Measurements from ENCODE around the gene AP1S2. TPM values are rescaled to one million over a fixed set of nuclear protein-coding genes. Genes with fewer than 3 reads are reported as not detected.

Gene AP1S2
- total and polyA plus RNA-seq, 2 of the 8 experiments (the other 6 are each of a cell fraction or from before 2014, with no cell fraction given) = 88.2 to 237 TPM

DNA sequence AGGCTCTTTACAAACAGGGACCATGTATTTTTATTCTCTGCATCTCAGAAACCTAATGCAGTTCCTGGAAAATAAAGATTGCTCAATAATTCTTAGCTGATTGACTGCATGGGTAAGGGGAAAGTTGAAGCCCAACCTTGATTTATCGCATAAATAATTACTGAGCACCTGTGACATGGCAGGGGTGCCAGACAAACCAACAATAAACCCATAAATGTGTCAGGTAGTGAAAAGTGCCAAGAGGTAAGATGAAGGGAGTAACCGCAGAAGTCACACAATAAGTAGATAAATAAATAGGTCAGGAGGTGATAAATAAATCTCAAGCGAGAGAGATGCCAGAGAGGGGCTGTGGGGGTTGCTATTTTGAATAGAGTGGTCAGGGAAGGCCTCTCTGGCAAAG, 20.1 kb upstream of the AP1S2 start:
- H3K79me2 ChIP-seq (ENCODE audit: control insufficient read depth in 1 of 2, insufficient read depth in 2 of 2, low read length in 2 of 2) = no peaks in the 10 kb centered on the region
- H3K4me2 ChIP-seq (ENCODE audit: insufficient read depth in 1 of 2, low read depth in 2 of 2, low read length in 2 of 2) = no peak overlapping the region
- no peak overlapping the region for H3K4me3 ChIP-seq (ENCODE audit: extremely low read depth in 1 of 4, insufficient read depth in 2 of 4, low read depth in 3 of 4, low read length in 4 of 4)
- no peak overlapping the region for H3K56ac ChIP-seq (replicated peaks; ENCODE audit: insufficient read length, low read depth, low read length)
- DNase-seq (ENCODE audit: low read depth in 1 of 2, low spot score in 2 of 2) = no peak
- no peaks in the 10 kb centered on the region for H3K27me3 ChIP-seq (replicated peaks in 1 of 4; ENCODE audit: control insufficient read depth in 3 of 4, extremely low read depth in 1 of 4, insufficient read depth in 3 of 4, low read length in 3 of 4)
- no peak overlapping the region for H3K27ac ChIP-seq (ENCODE audit: low read depth, low read length)
- ChIA-PET CTCF (ENCODE audit: partially characterized antibody) (no interaction called here), POLR2A (ENCODE audit: partially characterized antibody) (no interaction called here)
- no peak overlapping the region for H2BK20ac ChIP-seq (ENCODE audit: low read length)
- no peaks in the 10 kb centered on the region for H3K23me2 ChIP-seq (ENCODE audit: low read depth, low read length)
- H2BK5ac ChIP-seq (ENCODE audit: low read depth, low read length) = no peak overlapping the region
- no peaks in the 10 kb centered on the region for H3K36me3 ChIP-seq (ENCODE audit: control insufficient read depth in 2 of 4, insufficient read depth in 4 of 4, low read length in 3 of 4)
- H4K8ac ChIP-seq (ENCODE audit: extremely low read depth, insufficient read depth, low read length) = no peak overlapping the region
- H4K20me1 ChIP-seq (replicated peaks in 1 of 2; ENCODE audit: control insufficient read depth in 1 of 2, insufficient read depth in 2 of 2, low read length in 2 of 2) = no peaks in the 10 kb centered on the region
- H3K23ac ChIP-seq (ENCODE audit: insufficient read length) = no peak overlapping the region
- H2AFZ ChIP-seq (ENCODE audit: low read length) = no peak overlapping the region
- H3K9ac ChIP-seq (replicated peaks in 1 of 4; ENCODE audit: extremely low read depth in 1 of 4, low read depth in 3 of 4, low read length in 3 of 4) = no peak overlapping the region
- no peak overlapping the region for H2BK15ac ChIP-seq (ENCODE audit: low read length)
- no peak overlapping the region for H4K91ac ChIP-seq (replicated peaks; ENCODE audit: insufficient read length, low read length)
- FAIRE-seq = no peak
- H3K14ac ChIP-seq (ENCODE audit: insufficient read length) = no peak overlapping the region
- H2BK120ac ChIP-seq (replicated peaks; ENCODE audit: low read depth, low read length) = no peak overlapping the region
- H3K18ac ChIP-seq (ENCODE audit: extremely low read depth, low read length) = no peak overlapping the region
- H3K9me3 ChIP-seq (ENCODE audit: insufficient read depth in 2 of 2, low read depth in 1 of 2, low read length in 1 of 2) = no peaks in the 10 kb centered on the region
- H3K79me1 ChIP-seq (ENCODE audit: low read depth, low read length) = no peaks in the 10 kb centered on the region
- H4K5ac ChIP-seq (ENCODE audit: insufficient read length, low read depth, low read length) = no peak overlapping the region
- 90% methylated on average over 3 of the region's 3 CpGs; no CpG with 5 or more reads in 1 of the 2 experiments for WGBS, 2 experiments (ENCODE audit: extremely low coverage in 1 of 2, insufficient coverage in 1 of 2, insufficient read length in 1 of 2, insufficient replicate concordance in 2 of 2, low coverage in 1 of 2, low lambda C conversion rate in 2 of 2, missing lambda C conversion rate in 1 of 2)
- H2BK12ac ChIP-seq (ENCODE audit: low read depth, low read length) = no peak overlapping the region
- H3K4ac ChIP-seq (replicated peaks; ENCODE audit: insufficient read length, low read depth, low read length) = no peak overlapping the region
- no peak overlapping the region for H2AK5ac ChIP-seq (ENCODE audit: low read depth, low read length)
- no peaks in the 10 kb centered on the region for H3K4me1 ChIP-seq (replicated peaks in 1 of 4; ENCODE audit: control insufficient read depth in 3 of 4, insufficient read depth in 4 of 4, low read length in 3 of 4)
- TF ChIP-seq RXRA (IDR thresholded peaks at IDR 0.05; ENCODE audit: insufficient read depth, low read depth, low read length) = no peak
- no peak for TF ChIP-seq ASH2L (IDR thresholded peaks at IDR 0.05; ENCODE audit: low read length)
- TF ChIP-seq POLR2AphosphoS5 (IDR thresholded peaks at IDR 0.05; ENCODE audit: low read depth, low read length) = no peak
- TF ChIP-seq SUZ12 (IDR thresholded peaks at IDR 0.05; ENCODE audit: low read length) = no peak
- TF ChIP-seq TCF12 (IDR thresholded peaks at IDR 0.05; ENCODE audit: low read depth, low read length) = no peak
- TF ChIP-seq CHD1 (IDR thresholded peaks at IDR 0.05; ENCODE audit: low read depth, low read length) = no peak
- TF ChIP-seq RNF2 (IDR thresholded peaks at IDR 0.05; ENCODE audit: borderline replicate concordance, low read depth, low read length, missing control alignments, poor library complexity, severe bottlenecking) = no peak
- TF ChIP-seq SAP30 (IDR thresholded peaks at IDR 0.05; ENCODE audit: insufficient read depth, insufficient replicate concordance, low read length) = no peak
- TF ChIP-seq CTCF (IDR thresholded peaks at IDR 0.05; ENCODE audit: control extremely low read depth in 1 of 3, insufficient read depth in 1 of 3, low read depth in 1 of 3, low read length in 3 of 3) = no peak
- TF ChIP-seq RAD21 (IDR thresholded peaks at IDR 0.05 in 1 of 2, conservative IDR thresholded peaks at IDR 0.05 in 1 of 2; ENCODE audit: low read depth in 2 of 2, low read length in 2 of 2) = no peak
- TF ChIP-seq TEAD4 (IDR thresholded peaks at IDR 0.05; ENCODE audit: low read depth, low read length) = no peak
